ENCODE data around the gene PHRF1. TPM values are rescaled to one million over a fixed set of nuclear protein-coding genes. Genes with fewer than 3 reads are reported as not detected.
A peak's percentile ranks its signal among the peaks of the same experiment; 100 is the strongest.
"Not testable (repeated sequence)": the region's sequence is repeated elsewhere in the genome, so short reads cannot be mapped to it uniquely, and the experiment has no call there.

PHRF1 gene
- total RNA-seq, 1 donor from 2014 or later = 38.3 TPM

GRCh38 chr11:569158-569885 lies 6.9 kb upstream of the PHRF1 start:
- Histone ChIP-seq H3K36me3 (ENCODE audit: insufficient read depth, low read length) (no peaks in the 10 kb centered on the region), H3K27ac (ENCODE audit: low read depth, low read length) (no peak overlapping the region), H3K4me1 (ENCODE audit: insufficient read depth, low read length) (peaks cover 7% of the 10 kb centered on the region), H3K9ac (ENCODE audit: low read length) (peak overlapping the region; percentile 75), H3K4me3 (ENCODE audit: insufficient read depth, low read depth, low read length) (peak overlapping the region; percentile 57), H3K27me3 (ENCODE audit: insufficient read depth, low read length) (peaks cover under 1% of the 10 kb centered on the region), H3K79me2 (ENCODE audit: insufficient read depth, low read length) (no peaks in the 10 kb centered on the region), H3K4me2 (ENCODE audit: low read length) (peak overlapping the region; percentile 90), H4K20me1 (ENCODE audit: insufficient read depth, low read length) (no peaks in the 10 kb centered on the region), H2AFZ (ENCODE audit: low read depth, low read length) (peak overlapping the region; percentile 13), H3K9me3 (ENCODE audit: insufficient read depth, low read depth, low read length) (no peaks in the 10 kb centered on the region)
- TF ChIP-seq EZH2 (IDR thresholded peaks at IDR 0.05; ENCODE audit: insufficient read depth, low read length) (peak; percentile 22), CTCF (IDR thresholded peaks at IDR 0.05; ENCODE audit: insufficient read depth, low read depth, low read length) (no peak)
- Mint-ChIP-seq H3K9me3 (ENCODE audit: unreplicated experiment) (no peaks in the 10 kb centered on the region), H3K4me3 (ENCODE audit: unreplicated experiment) (peak overlapping the region; percentile 81), H3K36me3 (ENCODE audit: low read depth, unreplicated experiment) (peaks cover 3% of the 10 kb centered on the region), H3K27me3 (ENCODE audit: low read depth, unreplicated experiment) (peaks cover 8% of the 10 kb centered on the region), H3K4me1 (ENCODE audit: low read depth, unreplicated experiment) (peaks cover 6% of the 10 kb centered on the region), H3K27ac (ENCODE audit: unreplicated experiment) (peak overlapping the region; percentile 72)
- DNase-seq (ENCODE audit: low read depth) = no peak
- no peak for FAIRE-seq

DNA sequence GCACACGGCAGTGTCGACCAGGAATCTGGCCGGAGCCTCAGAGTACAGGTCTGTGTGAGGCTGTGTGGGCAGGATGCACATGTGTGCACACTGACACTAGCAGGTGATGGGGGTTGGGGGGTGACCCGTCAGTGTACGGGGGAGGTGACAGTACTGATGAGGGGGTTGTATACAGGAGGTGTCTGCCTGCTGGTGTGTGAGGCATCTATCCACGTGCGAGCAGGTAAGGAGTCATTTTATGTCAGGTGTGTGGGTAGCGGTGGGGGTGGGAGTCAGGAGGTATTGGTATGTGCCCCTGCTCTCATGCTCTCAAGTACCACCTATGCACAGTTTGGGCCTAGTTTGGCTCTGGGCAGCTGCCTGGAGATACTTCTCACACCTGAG lies 4.5 kb upstream of the PHRF1 start:
- Mint-ChIP-seq H3K4me3 (ENCODE audit: unreplicated experiment) (no peak overlapping the region), H3K27me3 (ENCODE audit: low read depth, unreplicated experiment) (peaks cover 17% of the 10 kb centered on the region), H3K36me3 (ENCODE audit: low read depth, unreplicated experiment) (peaks cover 5% of the 10 kb centered on the region), H3K27ac (ENCODE audit: unreplicated experiment) (no peak overlapping the region), H3K9me3 (ENCODE audit: unreplicated experiment) (no peaks in the 10 kb centered on the region), H3K4me1 (ENCODE audit: low read depth, unreplicated experiment) (peaks cover 8% of the 10 kb centered on the region)
- H3K4me2 ChIP-seq (ENCODE audit: low read length) = no peak overlapping the region
- peaks cover under 1% of the 10 kb centered on the region for H4K20me1 ChIP-seq (ENCODE audit: insufficient read depth, low read length)
- TF ChIP-seq EZH2 (IDR thresholded peaks at IDR 0.05; ENCODE audit: insufficient read depth, low read length) = no peak
- TF ChIP-seq CTCF (IDR thresholded peaks at IDR 0.05; ENCODE audit: insufficient read depth, low read depth, low read length) = no peak
- H3K27me3 ChIP-seq (ENCODE audit: insufficient read depth, low read length) = peaks cover 6% of the 10 kb centered on the region
- H3K27ac ChIP-seq (ENCODE audit: low read depth, low read length) = no peak overlapping the region
- no peaks in the 10 kb centered on the region for H3K36me3 ChIP-seq (ENCODE audit: insufficient read depth, low read length)
- H3K9ac ChIP-seq (ENCODE audit: low read length) = no peak overlapping the region
- peaks cover 10% of the 10 kb centered on the region for H3K4me1 ChIP-seq (ENCODE audit: insufficient read depth, low read length)
- no peak for FAIRE-seq
- H3K4me3 ChIP-seq (ENCODE audit: insufficient read depth, low read depth, low read length) = no peak overlapping the region
- no peak for DNase-seq (ENCODE audit: low read depth)
- H3K9me3 ChIP-seq (ENCODE audit: insufficient read depth, low read depth, low read length) = no peaks in the 10 kb centered on the region
- H3K79me2 ChIP-seq (ENCODE audit: insufficient read depth, low read length) = peaks cover 1% of the 10 kb centered on the region
- H2AFZ ChIP-seq (ENCODE audit: low read depth, low read length) = no peak overlapping the region

DNA sequence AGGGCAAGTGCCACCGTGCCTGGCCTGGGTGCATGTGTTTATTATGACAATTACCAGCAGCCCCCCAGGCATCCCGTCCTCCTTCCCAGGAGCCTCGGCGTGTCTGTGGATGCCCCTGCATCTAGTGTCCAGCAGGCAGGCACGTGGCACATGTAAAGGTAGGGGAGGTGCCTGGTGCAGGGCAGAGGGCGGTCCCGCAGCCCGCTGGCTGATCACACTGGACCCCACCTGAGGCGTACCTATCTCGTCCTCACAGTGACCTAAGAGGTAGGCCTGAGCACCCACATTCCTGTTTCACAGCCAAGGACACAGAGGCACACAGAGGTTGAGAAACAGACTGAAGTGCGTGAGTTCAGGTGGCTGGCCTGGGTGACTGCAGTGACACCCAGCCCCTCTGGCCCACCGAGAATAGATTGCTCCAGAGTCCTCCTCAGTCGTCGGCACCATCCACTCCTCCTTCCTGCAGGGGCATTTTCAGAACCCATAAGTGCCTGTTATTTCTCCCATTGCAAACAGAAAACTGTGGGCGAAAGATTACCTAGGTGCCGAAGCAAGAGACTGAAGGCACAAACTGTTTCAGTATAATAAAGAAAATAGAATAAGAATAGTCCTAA lies 3.0 kb upstream of the PHRF1 start:
- no peaks in the 10 kb centered on the region for H3K9me3 Mint-ChIP-seq (ENCODE audit: unreplicated experiment)
- H3K27me3 ChIP-seq (ENCODE audit: insufficient read depth, low read length) = peaks cover 6% of the 10 kb centered on the region
- H3K36me3 ChIP-seq (ENCODE audit: insufficient read depth, low read length) = no peaks in the 10 kb centered on the region
- no peak overlapping the region for H3K4me2 ChIP-seq (ENCODE audit: low read length)
- H2AFZ ChIP-seq (ENCODE audit: low read depth, low read length) = no peak overlapping the region
- H3K4me1 ChIP-seq (ENCODE audit: insufficient read depth, low read length) = peaks cover 20% of the 10 kb centered on the region
- H3K4me3 Mint-ChIP-seq (ENCODE audit: unreplicated experiment) = no peak overlapping the region
- peaks cover 15% of the 10 kb centered on the region for H4K20me1 ChIP-seq (ENCODE audit: insufficient read depth, low read length)
- no peak overlapping the region for H3K4me3 ChIP-seq (ENCODE audit: insufficient read depth, low read depth, low read length)
- FAIRE-seq = no peak
- TF ChIP-seq CTCF (IDR thresholded peaks at IDR 0.05; ENCODE audit: insufficient read depth, low read depth, low read length) (no peak), EZH2 (IDR thresholded peaks at IDR 0.05; ENCODE audit: insufficient read depth, low read length) (no peak)
- no peak overlapping the region for H3K9ac ChIP-seq (ENCODE audit: low read length)
- H3K4me1 Mint-ChIP-seq (ENCODE audit: low read depth, unreplicated experiment) = peaks cover 17% of the 10 kb centered on the region
- no peaks in the 10 kb centered on the region for H3K9me3 ChIP-seq (ENCODE audit: insufficient read depth, low read depth, low read length)
- peaks cover 7% of the 10 kb centered on the region for H3K36me3 Mint-ChIP-seq (ENCODE audit: low read depth, unreplicated experiment)
- DNase-seq (ENCODE audit: low read depth) = no peak
- H3K27ac Mint-ChIP-seq (ENCODE audit: unreplicated experiment) = no peak overlapping the region
- H3K79me2 ChIP-seq (ENCODE audit: insufficient read depth, low read length) = peaks cover 16% of the 10 kb centered on the region
- H3K27me3 Mint-ChIP-seq (ENCODE audit: low read depth, unreplicated experiment) = peaks cover 17% of the 10 kb centered on the region
- H3K27ac ChIP-seq (ENCODE audit: low read depth, low read length) = no peak overlapping the region

GRCh38 chr11:574031-574570 lies 2.2 kb upstream of the PHRF1 start:
- not testable (repeated sequence) for H3K4me3 ChIP-seq (ENCODE audit: insufficient read depth, low read depth, low read length); H3K4me2 ChIP-seq (ENCODE audit: low read length); H2AFZ ChIP-seq (ENCODE audit: low read depth, low read length); H3K27ac Mint-ChIP-seq (ENCODE audit: unreplicated experiment); DNase-seq (ENCODE audit: low read depth); H3K9me3 ChIP-seq (ENCODE audit: insufficient read depth, low read depth, low read length); H3K9me3 Mint-ChIP-seq (ENCODE audit: unreplicated experiment); H3K9ac ChIP-seq (ENCODE audit: low read length); H3K27me3 ChIP-seq (ENCODE audit: insufficient read depth, low read length); H3K36me3 ChIP-seq (ENCODE audit: insufficient read depth, low read length); H3K27ac ChIP-seq (ENCODE audit: low read depth, low read length); H3K36me3 Mint-ChIP-seq (ENCODE audit: low read depth, unreplicated experiment); FAIRE-seq
- Mint-ChIP-seq H3K4me1 (ENCODE audit: low read depth, unreplicated experiment) (peaks cover 23% of the 10 kb centered on the region), H3K4me3 (ENCODE audit: unreplicated experiment) (peak overlapping the region; percentile 89), H3K27me3 (ENCODE audit: low read depth, unreplicated experiment) (peaks cover 17% of the 10 kb centered on the region)
- H3K79me2 ChIP-seq (ENCODE audit: insufficient read depth, low read length) = peaks cover 24% of the 10 kb centered on the region
- H3K4me1 ChIP-seq (ENCODE audit: insufficient read depth, low read length) = peaks cover 20% of the 10 kb centered on the region
- peaks cover 23% of the 10 kb centered on the region for H4K20me1 ChIP-seq (ENCODE audit: insufficient read depth, low read length)
